Measurements from ENCODE around the gene RPL37. TPM values are rescaled to one million over a fixed set of nuclear protein-coding genes. Genes with fewer than 3 reads are reported as not detected.
"Not testable (repeated sequence)": the region's sequence is repeated elsewhere in the genome, so short reads cannot be mapped to it uniquely, and the experiment has no call there.

Gene RPL37
- polyA plus RNA-seq (2012; ENCODE audit: insufficient read depth, insufficient read length, low read depth) = 1,449 TPM

GRCh38 chr5:40834849-40835787 is at the start of gene RPL37:
Gene RPL37, minus strand, starts transcription at chr5:40835222. Its CDS starts 37 bp downstream, at chr5:40835185.
- DNase-seq = peak; percentile 97
- no peak for TF ChIP-seq CTCF (IDR thresholded peaks at IDR 0.05; ENCODE audit: low read depth, low read length)
- Histone ChIP-seq H3K27me3 (no peaks in the 10 kb centered on the region), H3K4me1 (no peaks in the 10 kb centered on the region), H3K4me3 (ENCODE audit: low read depth, low read length) (peak within 1 kb of the TSS; percentile 86), H3K9me3 (no peaks in the 10 kb centered on the region), H3K36me3 (peaks cover 47% of the 10 kb centered on the region)

GRCh38 chr5:40883051-40883450 is 48.0 kb upstream of the RPL37 start:
- H3K9me3 ChIP-seq; H3K4me3 ChIP-seq (ENCODE audit: low read depth, low read length); H3K4me1 ChIP-seq; H3K36me3 ChIP-seq; DNase-seq; H3K27me3 ChIP-seq: not testable (repeated sequence)

- Histone ChIP-seq H3K36me3 (no peaks in the 10 kb centered on the region), H3K4me1 (no peaks in the 10 kb centered on the region), H3K27me3 (no peaks in the 10 kb centered on the region), H3K4me3 (ENCODE audit: low read depth, low read length) (no peak overlapping the region), H3K9me3 (no peaks in the 10 kb centered on the region)
- no peak for DNase-seq
- no peak for TF ChIP-seq CTCF (IDR thresholded peaks at IDR 0.05; ENCODE audit: low read depth, low read length)
Measured at GRCh38 chr5:40882291-40882690, 47.3 kb upstream of the RPL37 start.

GRCh38 chr5:40879163-40879942 is 44.3 kb upstream of the RPL37 start:
- no peaks in the 10 kb centered on the region for H3K27me3 ChIP-seq
- no peaks in the 10 kb centered on the region for H3K4me1 ChIP-seq
- peak; percentile 41; the same call in 1 of the 2 replicates for TF ChIP-seq CTCF (IDR thresholded peaks at IDR 0.05; ENCODE audit: low read depth, low read length)
- no peaks in the 10 kb centered on the region for H3K36me3 ChIP-seq
- DNase-seq = no peak
- H3K9me3 ChIP-seq = no peaks in the 10 kb centered on the region
- H3K4me3 ChIP-seq (ENCODE audit: low read depth, low read length) = no peak overlapping the region

- H3K36me3 ChIP-seq = no peaks in the 10 kb centered on the region
- no peaks in the 10 kb centered on the region for H3K27me3 ChIP-seq
- H3K4me3 ChIP-seq (ENCODE audit: low read depth, low read length) = no peak overlapping the region
- H3K4me1 ChIP-seq = no peaks in the 10 kb centered on the region
- no peaks in the 10 kb centered on the region for H3K9me3 ChIP-seq
- DNase-seq = no peak
- no peak for TF ChIP-seq CTCF (IDR thresholded peaks at IDR 0.05; ENCODE audit: low read depth, low read length)
Measured at GRCh38 chr5:40877371-40877988, 42.5 kb upstream of the RPL37 start.

GRCh38 chr5:40875958-40876357 is 40.9 kb upstream of the RPL37 start:
- DNase-seq = no peak
- H3K4me3 ChIP-seq (ENCODE audit: low read depth, low read length) = no peak overlapping the region
- TF ChIP-seq CTCF (IDR thresholded peaks at IDR 0.05; ENCODE audit: low read depth, low read length) = no peak
- no peaks in the 10 kb centered on the region for H3K27me3 ChIP-seq
- H3K36me3 ChIP-seq = no peaks in the 10 kb centered on the region
- no peaks in the 10 kb centered on the region for H3K4me1 ChIP-seq
- H3K9me3 ChIP-seq = no peaks in the 10 kb centered on the region

All from BE2C (cell line).